ENCODE measurements around the gene UBE2I.

DNA sequence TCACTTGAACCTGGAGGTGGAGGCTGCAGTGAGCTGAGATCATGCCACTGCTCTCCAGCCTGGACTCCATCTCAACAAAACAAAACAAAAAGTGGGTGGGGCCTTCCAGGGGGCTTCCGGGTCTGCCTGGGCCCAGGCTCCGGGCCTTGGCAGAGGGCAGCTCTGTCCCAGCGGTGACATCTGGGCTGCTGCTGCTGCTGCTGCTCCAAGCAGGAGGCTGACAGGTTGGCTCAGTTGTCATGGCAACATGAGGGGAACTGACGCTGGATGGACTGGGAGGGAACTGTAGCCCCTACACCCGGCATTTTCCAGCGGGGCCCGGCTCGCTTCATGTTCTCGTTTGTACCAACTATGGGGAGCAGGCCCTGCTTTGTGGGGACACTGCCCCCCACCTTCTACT is 28.1 kb downstream of the UBE2I start:
- TF ChIP-seq RAD21 (IDR thresholded peaks at IDR 0.05) (no peak), HNF4A (conservative IDR thresholded peaks at IDR 0.05) (no peak)
- TF ChIP-seq, protein P1, sequence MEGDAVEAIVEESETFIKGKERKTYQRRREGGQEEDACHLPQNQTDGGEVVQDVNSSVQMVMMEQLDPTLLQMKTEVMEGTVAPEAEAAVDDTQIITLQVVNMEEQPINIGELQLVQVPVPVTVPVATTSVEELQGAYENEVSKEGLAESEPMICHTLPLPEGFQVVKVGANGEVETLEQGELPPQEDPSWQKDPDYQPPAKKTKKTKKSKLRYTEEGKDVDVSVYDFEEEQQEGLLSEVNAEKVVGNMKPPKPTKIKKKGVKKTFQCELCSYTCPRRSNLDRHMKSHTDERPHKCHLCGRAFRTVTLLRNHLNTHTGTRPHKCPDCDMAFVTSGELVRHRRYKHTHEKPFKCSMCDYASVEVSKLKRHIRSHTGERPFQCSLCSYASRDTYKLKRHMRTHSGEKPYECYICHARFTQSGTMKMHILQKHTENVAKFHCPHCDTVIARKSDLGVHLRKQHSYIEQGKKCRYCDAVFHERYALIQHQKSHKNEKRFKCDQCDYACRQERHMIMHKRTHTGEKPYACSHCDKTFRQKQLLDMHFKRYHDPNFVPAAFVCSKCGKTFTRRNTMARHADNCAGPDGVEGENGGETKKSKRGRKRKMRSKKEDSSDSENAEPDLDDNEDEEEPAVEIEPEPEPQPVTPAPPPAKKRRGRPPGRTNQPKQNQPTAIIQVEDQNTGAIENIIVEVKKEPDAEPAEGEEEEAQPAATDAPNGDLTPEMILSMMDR (IDR thresholded peaks at IDR 0.05; ENCODE audit: low read depth, low read length, missing input control) = no peak
- TF ChIP-seq, protein P2, sequence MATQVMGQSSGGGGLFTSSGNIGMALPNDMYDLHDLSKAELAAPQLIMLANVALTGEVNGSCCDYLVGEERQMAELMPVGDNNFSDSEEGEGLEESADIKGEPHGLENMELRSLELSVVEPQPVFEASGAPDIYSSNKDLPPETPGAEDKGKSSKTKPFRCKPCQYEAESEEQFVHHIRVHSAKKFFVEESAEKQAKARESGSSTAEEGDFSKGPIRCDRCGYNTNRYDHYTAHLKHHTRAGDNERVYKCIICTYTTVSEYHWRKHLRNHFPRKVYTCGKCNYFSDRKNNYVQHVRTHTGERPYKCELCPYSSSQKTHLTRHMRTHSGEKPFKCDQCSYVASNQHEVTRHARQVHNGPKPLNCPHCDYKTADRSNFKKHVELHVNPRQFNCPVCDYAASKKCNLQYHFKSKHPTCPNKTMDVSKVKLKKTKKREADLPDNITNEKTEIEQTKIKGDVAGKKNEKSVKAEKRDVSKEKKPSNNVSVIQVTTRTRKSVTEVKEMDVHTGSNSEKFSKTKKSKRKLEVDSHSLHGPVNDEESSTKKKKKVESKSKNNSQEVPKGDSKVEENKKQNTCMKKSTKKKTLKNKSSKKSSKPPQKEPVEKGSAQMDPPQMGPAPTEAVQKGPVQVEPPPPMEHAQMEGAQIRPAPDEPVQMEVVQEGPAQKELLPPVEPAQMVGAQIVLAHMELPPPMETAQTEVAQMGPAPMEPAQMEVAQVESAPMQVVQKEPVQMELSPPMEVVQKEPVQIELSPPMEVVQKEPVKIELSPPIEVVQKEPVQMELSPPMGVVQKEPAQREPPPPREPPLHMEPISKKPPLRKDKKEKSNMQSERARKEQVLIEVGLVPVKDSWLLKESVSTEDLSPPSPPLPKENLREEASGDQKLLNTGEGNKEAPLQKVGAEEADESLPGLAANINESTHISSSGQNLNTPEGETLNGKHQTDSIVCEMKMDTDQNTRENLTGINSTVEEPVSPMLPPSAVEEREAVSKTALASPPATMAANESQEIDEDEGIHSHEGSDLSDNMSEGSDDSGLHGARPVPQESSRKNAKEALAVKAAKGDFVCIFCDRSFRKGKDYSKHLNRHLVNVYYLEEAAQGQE (IDR thresholded peaks at IDR 0.05) = no peak
